Activated naive CD8-positive, alpha-beta T cell treated with anti-CD3 and anti-CD28 coated beads, Interleukin-2, amount 10 ng/mL, durations not matched to agents 7 days and 5 days (primary cell): ENCODE measurements around the gene CGB7. TPM values are rescaled to one million over a fixed set of nuclear protein-coding genes. Genes with fewer than 3 reads are reported as not detected.
"Not testable (repeated sequence)": the region's sequence is repeated elsewhere in the genome, so short reads cannot be mapped to it uniquely, and the experiment has no call there.

Experiments
- ATAC-seq: fragments of 150-1000 bp; cut with Tn5 transposase; one replicate; pipeline ENCODE4 v1.10.0; 2021; ENCODE audit warnings: low read depth, moderate library complexity
- POLR2A ChIA-PET: fragments of 350-600 bp; sonication (Branson Sonifier 250); formaldehyde crosslinking; loops from one replicate; lab custom pipeline; 2021; ENCODE audit warnings: antibody characterized with exemption; lab: Charles Lee
- DNase-seq: peaks from one replicate; pipeline ENCODE4 v3.0.0; 2021
- H3K27ac Mint-ChIP-seq: one replicate; pipeline ENCODE4 v1.8.0; 2022; ENCODE audit warnings: mild to moderate bottlenecking, mixed read lengths
- H3K27me3 Mint-ChIP-seq: one replicate; pipeline ENCODE4 v1.8.0; 2022; ENCODE audit warnings: mild to moderate bottlenecking, moderate library complexity, mixed read lengths
- H3K36me3 Mint-ChIP-seq: one replicate; pipeline ENCODE4 v1.8.0; 2021; ENCODE audit warnings: mild to moderate bottlenecking, mixed read lengths
- H3K4me1 Mint-ChIP-seq: one replicate; pipeline ENCODE4 v1.8.0; 2021; ENCODE audit warnings: mixed read lengths
- H3K4me3 Mint-ChIP-seq: one replicate; pipeline ENCODE4 v1.8.0; 2022; ENCODE audit warnings: mild to moderate bottlenecking, moderate library complexity, mixed read lengths
- H3K9me3 Mint-ChIP-seq: one replicate; pipeline ENCODE4 v1.8.0; 2021; ENCODE audit warnings: mixed read lengths
- total RNA-seq, 2 experiments: library from RNA; stranded (reverse); gene quantifications; one replicate each; pipeline ENCODE4 v1.2.3, GENCODE V29; 2021

Gene CGB7
- total RNA-seq, 2 experiments from 2014 or later: not detected

- H3K27ac Mint-ChIP-seq, ATAC-seq, POLR2A ChIA-PET: not testable (repeated sequence)
These were observed 14.0 kb downstream of the CGB7 start, which contains the start of gene CGB5 for GRCh38 chr19:49043548-49043947. CGB5 (plus strand) TSS chr19:49043848; CDS start chr19:49044210, 362 bp downstream.

GRCh38 chr19:49042666-49043065 is 14.9 kb downstream of the CGB7 start:
- H3K4me1 Mint-ChIP-seq, POLR2A ChIA-PET, ATAC-seq, H3K9me3 Mint-ChIP-seq, H3K36me3 Mint-ChIP-seq, H3K4me3 Mint-ChIP-seq, H3K27me3 Mint-ChIP-seq, H3K27ac Mint-ChIP-seq, DNase-seq: not testable (repeated sequence)

More at GRCh38 chr19:49043548-49043947, 14.0 kb downstream of the CGB7 start, which contains the start of gene CGB5:
- DNase-seq, H3K27me3 Mint-ChIP-seq, H3K36me3 Mint-ChIP-seq, H3K4me3 Mint-ChIP-seq, H3K9me3 Mint-ChIP-seq, H3K4me1 Mint-ChIP-seq: not testable (repeated sequence)

GRCh38 chr19:49042177-49042576 is 15.4 kb downstream of the CGB7 start:
- no peak for ATAC-seq
- no peaks in the 10 kb centered on the region for H3K4me1 Mint-ChIP-seq
- no peak overlapping the region for H3K27ac Mint-ChIP-seq
- H3K9me3 Mint-ChIP-seq: no peaks in the 10 kb centered on the region
- no peaks in the 10 kb centered on the region for H3K36me3 Mint-ChIP-seq
- H3K4me3 Mint-ChIP-seq: no peak overlapping the region
- peaks cover 3% of the 10 kb centered on the region for H3K27me3 Mint-ChIP-seq
- DNase-seq: no peak
- POLR2A ChIA-PET: no interaction called here

GRCh38 chr19:49039736-49040135 is 17.8 kb downstream of the CGB7 start:
- H3K27me3 Mint-ChIP-seq, H3K4me1 Mint-ChIP-seq, POLR2A ChIA-PET, DNase-seq, H3K36me3 Mint-ChIP-seq, H3K4me3 Mint-ChIP-seq, H3K27ac Mint-ChIP-seq, H3K9me3 Mint-ChIP-seq, ATAC-seq: not testable (repeated sequence)

- H3K4me3 Mint-ChIP-seq, DNase-seq, H3K9me3 Mint-ChIP-seq, H3K27ac Mint-ChIP-seq, H3K4me1 Mint-ChIP-seq, ATAC-seq, POLR2A ChIA-PET, H3K36me3 Mint-ChIP-seq, H3K27me3 Mint-ChIP-seq: not testable (repeated sequence)
These were observed 18.8 kb downstream of the CGB7 start for GRCh38 chr19:49038557-49039276.

- H3K27ac Mint-ChIP-seq, POLR2A ChIA-PET, H3K36me3 Mint-ChIP-seq, DNase-seq, H3K4me3 Mint-ChIP-seq, H3K4me1 Mint-ChIP-seq, ATAC-seq, H3K27me3 Mint-ChIP-seq, H3K9me3 Mint-ChIP-seq: not testable (repeated sequence)
These were observed 19.4 kb downstream of the CGB7 start for GRCh38 chr19:49038111-49038510.

- POLR2A ChIA-PET, H3K36me3 Mint-ChIP-seq, H3K9me3 Mint-ChIP-seq, H3K27me3 Mint-ChIP-seq, H3K27ac Mint-ChIP-seq, H3K4me3 Mint-ChIP-seq, H3K4me1 Mint-ChIP-seq: not testable (repeated sequence)
- DNase-seq: peak; percentile 50
- ATAC-seq: peak; percentile 36
These were observed 20.7 kb downstream of the CGB7 start, which contains the start of gene CGB1 for GRCh38 chr19:49036815-49037214. CGB1 (minus strand) TSS chr19:49036895; CDS start chr19:49036711, 184 bp downstream.

- H3K4me1 Mint-ChIP-seq, POLR2A ChIA-PET, H3K27me3 Mint-ChIP-seq, H3K9me3 Mint-ChIP-seq, H3K36me3 Mint-ChIP-seq, H3K27ac Mint-ChIP-seq: not testable (repeated sequence)
- DNase-seq: peak; percentile 64
- peak within 1 kb of the TSS; percentile 53 for H3K4me3 Mint-ChIP-seq
- peak; percentile 75 for ATAC-seq
These were observed 25.8 kb downstream of the CGB7 start, which contains the start of gene CGB2 for GRCh38 chr19:49031642-49032301. CGB2 (plus strand) TSS chr19:49031890; CDS start chr19:49032096, 206 bp downstream.

- DNase-seq, H3K27me3 Mint-ChIP-seq, H3K36me3 Mint-ChIP-seq, H3K9me3 Mint-ChIP-seq, H3K4me3 Mint-ChIP-seq, POLR2A ChIA-PET, H3K4me1 Mint-ChIP-seq, H3K27ac Mint-ChIP-seq, ATAC-seq: not testable (repeated sequence)
These were observed 27.2 kb downstream of the CGB7 start for GRCh38 chr19:49030323-49030722.

GRCh38 chr19:49029749-49030148 is 27.8 kb downstream of the CGB7 start:
- H3K27me3 Mint-ChIP-seq, POLR2A ChIA-PET, ATAC-seq, H3K4me3 Mint-ChIP-seq, H3K36me3 Mint-ChIP-seq, H3K9me3 Mint-ChIP-seq, H3K4me1 Mint-ChIP-seq, H3K27ac Mint-ChIP-seq, DNase-seq: not testable (repeated sequence)

GRCh38 chr19:49028686-49029085 is 28.9 kb downstream of the CGB7 start:
- H3K4me3 Mint-ChIP-seq, ATAC-seq, H3K36me3 Mint-ChIP-seq, H3K9me3 Mint-ChIP-seq, H3K27me3 Mint-ChIP-seq, DNase-seq, POLR2A ChIA-PET, H3K4me1 Mint-ChIP-seq, H3K27ac Mint-ChIP-seq: not testable (repeated sequence)

- H3K27me3 Mint-ChIP-seq, H3K4me3 Mint-ChIP-seq, POLR2A ChIA-PET, H3K9me3 Mint-ChIP-seq, H3K4me1 Mint-ChIP-seq, DNase-seq, H3K36me3 Mint-ChIP-seq, ATAC-seq, H3K27ac Mint-ChIP-seq: not testable (repeated sequence)
These were observed 31.9 kb downstream of the CGB7 start for GRCh38 chr19:49025599-49025998.

- H3K4me1 Mint-ChIP-seq, POLR2A ChIA-PET, H3K4me3 Mint-ChIP-seq, H3K9me3 Mint-ChIP-seq, H3K27me3 Mint-ChIP-seq, H3K27ac Mint-ChIP-seq, H3K36me3 Mint-ChIP-seq, DNase-seq, ATAC-seq: not testable (repeated sequence)
These were observed 32.5 kb downstream of the CGB7 start for GRCh38 chr19:49025088-49025487.

GRCh38 chr19:49024233-49024632 is 33.3 kb downstream of the CGB7 start, which contains the start of gene CGB3:
CGB3 (minus strand) TSS chr19:49024333; CDS start chr19:49023971, 362 bp downstream.
- peaks cover 17% of the 10 kb centered on the region for H3K27me3 Mint-ChIP-seq
- H3K4me3 Mint-ChIP-seq, H3K36me3 Mint-ChIP-seq, ATAC-seq, H3K9me3 Mint-ChIP-seq, DNase-seq, H3K27ac Mint-ChIP-seq, H3K4me1 Mint-ChIP-seq, POLR2A ChIA-PET: not testable (repeated sequence)
